HG02852 (cell line): ENCODE measurements around the gene SH3RF1.

ENCODE experiments used
- ATAC-seq: cut with Tn5 transposase; IDR thresholded peaks from one replicate; pipeline ENCODE4 v1.9.1; 2021; ENCODE audit warnings: mild to moderate bottlenecking, moderate library complexity; ENCODE audit not compliant: unreplicated experiment

Gene SH3RF1

GRCh38 chr4:169114341-169114974 is 156.3 kb downstream of the SH3RF1 start:
- ATAC-seq = no peak

- ATAC-seq = no peak
Observed at GRCh38 chr4:169110633-169111032, 160.1 kb downstream of the SH3RF1 start.

GRCh38 chr4:169109035-169109675 is 161.6 kb downstream of the SH3RF1 start:
- ATAC-seq = no peak

GRCh38 chr4:169108303-169108702 is 162.5 kb downstream of the SH3RF1 start:
- no peak for ATAC-seq

GRCh38 chr4:169107528-169107927 is 163.2 kb downstream of the SH3RF1 start:
- ATAC-seq = no peak

GRCh38 chr4:169106696-169107229 is 164.0 kb downstream of the SH3RF1 start:
- no peak for ATAC-seq

GRCh38 chr4:169105620-169106019 is 165.1 kb downstream of the SH3RF1 start:
- ATAC-seq = no peak

GRCh38 chr4:169103966-169104412 is 166.8 kb downstream of the SH3RF1 start:
- ATAC-seq = no peak

- ATAC-seq = no peak
Observed at GRCh38 chr4:169102026-169102425, 168.7 kb downstream of the SH3RF1 start.

GRCh38 chr4:169100670-169101101 is 170.1 kb downstream of the SH3RF1 start:
- no peak for ATAC-seq

GRCh38 chr4:169099771-169100180 is 171.0 kb downstream of the SH3RF1 start:
- ATAC-seq = no peak

- ATAC-seq = no peak
Observed at GRCh38 chr4:169098969-169099690, 171.6 kb downstream of the SH3RF1 start.

- ATAC-seq = peak; percentile 61
Observed at GRCh38 chr4:169098532-169098931, 172.2 kb downstream of the SH3RF1 start.

- ATAC-seq = peak; percentile 62
Observed at GRCh38 chr4:169098054-169098497, 172.7 kb downstream of the SH3RF1 start.

GRCh38 chr4:169096221-169096620 is 174.5 kb downstream of the SH3RF1 start:
- no peak for ATAC-seq

- ATAC-seq = no peak
Observed at GRCh38 chr4:169094656-169095231, 176.0 kb downstream of the SH3RF1 start.

- ATAC-seq = no peak
Observed at GRCh38 chr4:169092889-169093522, 177.8 kb downstream of the SH3RF1 start.

GRCh38 chr4:169090484-169091215 is 180.1 kb downstream of the SH3RF1 start:
- ATAC-seq = no peak

- no peak for ATAC-seq
Observed at GRCh38 chr4:169089004-169089403, 181.8 kb downstream of the SH3RF1 start.

- ATAC-seq = no peak
Observed at GRCh38 chr4:169084954-169085353, 185.8 kb downstream of the SH3RF1 start.
